SK-N-SH (cell line): ENCODE results near the gene SLC39A13. TPM values are rescaled to one million over a fixed set of nuclear protein-coding genes. Genes with fewer than 3 reads are reported as not detected.

Source experiments
- CTCF ChIA-PET: fragments of 300-600, 350-600 bp; formaldehyde crosslinking; extraction: SDS; loops from one replicate; lab custom pipeline; 2021; lab: Yijun Ruan, JAX
- POLR2A ChIA-PET: fragments of 350-600 bp; sonication (Branson Sonifier 250); formaldehyde crosslinking; extraction: SDS; loops from one replicate; lab custom pipeline; 2020; ENCODE audit warnings: antibody characterized with exemption, inconsistent platforms; lab: Yijun Ruan, JAX
- DNase-seq: peaks from one replicate; pipeline ENCODE4 v3.0.0; 2012
- H2AFZ ChIP-seq: fragments of 200-600 bp; sonication (generic); 2 replicates; pipeline ENCODE4 v1.8.1; 2016; ENCODE audit warnings: antibody characterized with exemption, mild to moderate bottlenecking, low read depth
- H3F3A ChIP-seq: fragments of 200-600 bp; sonication (generic); replicated peaks from 2 replicates; pipeline ENCODE3; 2016; ENCODE audit warnings: antibody characterized with exemption, mild to moderate bottlenecking; ENCODE audit not compliant: insufficient read depth
- H3K27ac ChIP-seq, 2 experiments: fragments of 200-500 bp in 1 of 2; fragments of 200-600 bp in 1 of 2; sonication (Bioruptor generic) in 1 of 2; sonication (generic), shearing (Covaris generic) in 1 of 2; 2 replicates each; pipeline versions ENCODE4 v1.5.1 to v1.6.1; 2014 to 2016; ENCODE audit warnings: low read depth in 2 of 2, inconsistent platforms in 1 of 2, low read length in 1 of 2, mild to moderate bottlenecking in 1 of 2, mixed read lengths in 1 of 2
- H3K27me3 ChIP-seq: fragments of 200-600 bp; sonication (generic), shearing (Covaris generic); 2 replicates; pipeline ENCODE4 v1.6.1; 2016; ENCODE audit warnings: mixed run types; ENCODE audit not compliant: insufficient read depth
- H3K36me3 ChIP-seq, 2 experiments: fragments of 200-500 bp in 1 of 2; fragments of 200-600 bp in 1 of 2; sonication (Bioruptor generic) in 1 of 2; sonication (generic) in 1 of 2; replicated peaks in 1 of 2; 2 replicates each; pipeline versions ENCODE3 to v1.5.1; 2014 to 2016; ENCODE audit warnings: low read length in 1 of 2, mild to moderate bottlenecking in 1 of 2; ENCODE audit not compliant: insufficient read depth in 2 of 2, control insufficient read depth in 1 of 2
- H3K4me1 ChIP-seq, 2 experiments: fragments of 200-500 bp in 1 of 2; fragments of 200-600 bp in 1 of 2; sonication (Bioruptor generic) in 1 of 2; sonication (generic), shearing (Covaris generic) in 1 of 2; 2 replicates each; pipeline versions ENCODE4 v1.5.1 to v1.6.1; 2014 to 2016; ENCODE audit warnings: low read depth in 1 of 2, low read length in 1 of 2, mixed run types in 1 of 2; ENCODE audit not compliant: insufficient read depth in 2 of 2, control insufficient read depth in 1 of 2
- H3K4me2 ChIP-seq: fragments of 200-600 bp; sonication (generic), shearing (Covaris generic); 2 replicates; pipeline ENCODE4 v1.6.1; 2017; ENCODE audit warnings: mixed run types
- H3K4me3 ChIP-seq, 2 experiments: fragments of 200-500 bp in 1 of 2; fragments of 200-600 bp in 1 of 2; sonication (Bioruptor generic) in 1 of 2; sonication (generic), shearing (Covaris generic) in 1 of 2; 2 replicates each; pipeline versions ENCODE4 v1.5.1 to v1.8.1; 2014 to 2016; ENCODE audit warnings: low read depth in 2 of 2, inconsistent platforms in 1 of 2, low read length in 1 of 2, mild to moderate bottlenecking in 1 of 2, mixed read lengths in 1 of 2, moderate library complexity in 1 of 2
- H3K79me2 ChIP-seq: fragments of 200-600 bp; sonication (generic); 2 replicates; pipeline ENCODE4 v1.8.1; 2017; ENCODE audit warnings: mild to moderate bottlenecking; ENCODE audit not compliant: insufficient read depth
- H3K9ac ChIP-seq: fragments of 200-600 bp; sonication (generic); 2 replicates; pipeline ENCODE4 v1.6.1; 2017; ENCODE audit warnings: mixed run types
- H3K9me2 ChIP-seq: fragments of 200-600 bp; sonication (generic); 2 replicates; pipeline ENCODE4 v1.6.1; 2017; ENCODE audit warnings: mixed run types
- H3K9me3 ChIP-seq: fragments of 200-600 bp; sonication (generic); 2 replicates; pipeline ENCODE4 v1.6.1; 2017; ENCODE audit warnings: mixed run types, mild to moderate bottlenecking, moderate library complexity
- H4K20me1 ChIP-seq: fragments of 200-600 bp; sonication (generic); 2 replicates; pipeline ENCODE4 v1.6.1; 2017; ENCODE audit warnings: mild to moderate bottlenecking, mixed run types; ENCODE audit not compliant: insufficient read depth
- CHD2 ChIP-seq: fragments of 150-350 bp; IDR thresholded peaks from 2 replicates; pipeline ENCODE4 v1.6.1; 2018; ENCODE audit warnings: low read length; ENCODE audit not compliant: partially characterized antibody
- CTCF ChIP-seq: fragments of 200-600 bp; sonication (generic); IDR thresholded peaks from 2 replicates; pipeline ENCODE4 v1.6.1; 2017; ENCODE audit warnings: antibody characterized with exemption, mild to moderate bottlenecking, moderate library complexity
- ELF1 ChIP-seq: IDR thresholded peaks from 2 replicates; pipeline ENCODE4 v1.4.0; 2012
- EZH2phosphoT487 ChIP-seq: fragments of 200-600 bp; sonication (generic); IDR thresholded peaks from 2 replicates; pipeline ENCODE4 v1.6.1; 2017; ENCODE audit warnings: low read depth, mixed run types, mild to moderate bottlenecking, antibody characterized with exemption, moderate library complexity, borderline replicate concordance
- FOSL2 ChIP-seq: IDR thresholded peaks from 2 replicates; pipeline ENCODE4 v1.4.0; 2012; ENCODE audit warnings: low read depth, mild to moderate bottlenecking, moderate library complexity, borderline replicate concordance
- MAX ChIP-seq: IDR thresholded peaks from 2 replicates; pipeline ENCODE4 v1.4.0; 2012; ENCODE audit warnings: low read depth
- NRF1 ChIP-seq: IDR thresholded peaks from 2 replicates; pipeline ENCODE4 v1.6.1; 2012; ENCODE audit warnings: low read depth, mild to moderate bottlenecking, low read length
- RAD21 ChIP-seq: IDR thresholded peaks from 2 replicates; pipeline ENCODE4 v1.6.1; 2012; ENCODE audit warnings: mild to moderate bottlenecking, low read length
- RCOR1 ChIP-seq: fragments of 150-350 bp; IDR thresholded peaks from 2 replicates; pipeline ENCODE4 v1.6.1; 2017; ENCODE audit warnings: antibody characterized with exemption, low read length
- REST ChIP-seq: IDR thresholded peaks from 2 replicates; pipeline ENCODE4 v1.6.1; 2012; ENCODE audit warnings: mild to moderate bottlenecking, low read depth, low read length, moderate library complexity
- RFX5 ChIP-seq: IDR thresholded peaks from 2 replicates; pipeline ENCODE4 v1.6.1; 2012; ENCODE audit warnings: mild to moderate bottlenecking, improper control_type of control experiment, low read length
- RXRA ChIP-seq: IDR thresholded peaks from 2 replicates; pipeline ENCODE4 v1.4.0; 2012; ENCODE audit warnings: low read depth, mild to moderate bottlenecking, borderline replicate concordance
- SIN3A ChIP-seq: IDR thresholded peaks from 2 replicates; pipeline ENCODE4 v1.6.1; 2012; ENCODE audit warnings: low read depth, mild to moderate bottlenecking, low read length, moderate library complexity, borderline replicate concordance
- SMC3 ChIP-seq: IDR thresholded peaks from 2 replicates; pipeline ENCODE4 v1.6.1; 2012; ENCODE audit warnings: low read depth, low read length, improper control_type of control experiment
- TAF1 ChIP-seq: IDR thresholded peaks from 2 replicates; pipeline ENCODE4 v1.6.1; 2012; ENCODE audit warnings: low read depth, mild to moderate bottlenecking, low read length, moderate library complexity, borderline replicate concordance
- TCF12 ChIP-seq: IDR thresholded peaks from 2 replicates; pipeline ENCODE4 v1.4.0; 2012
- WGBS: methylation state at CpG from one replicate; pipeline ENCODE4 v1.1.6; 2017; ENCODE audit warnings: low lambda C conversion rate; 5-methylcytosine and 5-hydroxymethylcytosine counted together
- polyA plus RNA-seq, 3 experiments: library from polyadenylated mRNA; depleted of rRNA; stranded (reverse); fragments of >200 nt; gene quantifications; 2 replicates each; pipeline ENCODE4 v1.2.3, GENCODE V29; 2012

SLC39A13 gene
- polyA plus RNA-seq, 1 of the 3 experiments (the other 2 are of a cell fraction) = 65.5 TPM

- Histone ChIP-seq H3K9me2 (no peaks in the 10 kb centered on the region), H3K9ac (no peak overlapping the region), H3K4me2 (no peak overlapping the region)
- ChIA-PET POLR2A (no interaction called here), CTCF (no interaction called here)
- no peak for TF ChIP-seq TCF12
- no peak for TF ChIP-seq RXRA
- peak; percentile 49; the same call in 1 of the 2 replicates for TF ChIP-seq MAX
- no peak for TF ChIP-seq SMC3
- TF ChIP-seq CTCF = no peak
- no peak for TF ChIP-seq RAD21
- TF ChIP-seq RCOR1 = no peak
- no peak for TF ChIP-seq RFX5
- peak; percentile 19; the same call in 1 of the 2 replicates for TF ChIP-seq FOSL2
- TF ChIP-seq, all 33 proteins: peak for 2
- Histone ChIP-seq H3K36me3 (peaks cover 52 to 56% of the 10 kb centered on the region in 2 experiments), H3K9me3 (no peaks in the 10 kb centered on the region), H2AFZ (no peak overlapping the region), H3K4me1 (peaks cover 29 to 31% of the 10 kb centered on the region in 2 experiments; a peak in 3 of 4 replicates), H3K27ac (peak overlapping the region in 1 of 2 experiments; percentile 38; a peak in 2 of 4 replicates), H3K4me3 (no peak overlapping the region), H3K27me3 (no peaks in the 10 kb centered on the region), H4K20me1 (0 out of 2 replicates have a peak, but pooled peaks cover 3% of the 10 kb centered on the region), H3F3A (peaks cover 40% of the 10 kb centered on the region), H3K79me2 (peaks cover 36% of the 10 kb centered on the region)
- DNase-seq = no peak
- WGBS = 60% methylated on average over 12 of the region's 16 CpGs
These were observed 5.7 kb downstream of the SLC39A13 start for GRCh38 chr11:47413908-47414684.

- H3K27ac ChIP-seq = peak overlapping the region in 1 of 2 experiments; percentile 38; a peak in 1 of 4 replicates
- DNase-seq = no peak
- H3K4me2 ChIP-seq = no peak overlapping the region
- H3K4me3 ChIP-seq = no peak overlapping the region
- 0 out of 2 replicates have a peak, but pooled peaks cover 3% of the 10 kb centered on the region for H4K20me1 ChIP-seq
- POLR2A ChIA-PET = no interaction called here
- peaks cover 31% of the 10 kb centered on the region for H3K79me2 ChIP-seq
- no peaks in the 10 kb centered on the region for H3K9me2 ChIP-seq
- H3K9ac ChIP-seq = no peak overlapping the region
- CTCF ChIA-PET = no interaction called here
- H3K36me3 ChIP-seq = peaks cover 56 to 60% of the 10 kb centered on the region in 2 experiments
- no peaks in the 10 kb centered on the region for H3K27me3 ChIP-seq
- no peaks in the 10 kb centered on the region for H3K9me3 ChIP-seq
- peaks cover 41% of the 10 kb centered on the region for H3F3A ChIP-seq
- peaks cover 25 to 27% of the 10 kb centered on the region in 2 experiments; a peak in 3 of 4 replicates for H3K4me1 ChIP-seq
- no peak overlapping the region for H2AFZ ChIP-seq
- 83% methylated on average over 9 of the region's 19 CpGs for WGBS
- no peak for TF ChIP-seq CTCF
- no peak for TF ChIP-seq SIN3A
- no peak for TF ChIP-seq NRF1
- no peak for TF ChIP-seq ELF1
- TF ChIP-seq CHD2 = no peak
- no peak for TF ChIP-seq EZH2phosphoT487
- no peak for TF ChIP-seq RFX5
- no peak for TF ChIP-seq REST
- TF ChIP-seq TAF1 = no peak
- TF ChIP-seq FOSL2 = no peak
These were observed 6.3 kb downstream of the SLC39A13 start for GRCh38 chr11:47414685-47415070.
